GM19023 (cell line): ENCODE results near the gene GRSF1.
"Not testable (repeated sequence)": the region's sequence is repeated elsewhere in the genome, so short reads cannot be mapped to it uniquely, and the experiment has no call there.

ENCODE experiments used
- ATAC-seq: cut with Tn5 transposase; IDR thresholded peaks from one replicate; pipeline ENCODE4 v1.9.1; 2021; ENCODE audit warnings: mild to moderate bottlenecking, moderate library complexity; ENCODE audit not compliant: unreplicated experiment

GRSF1 gene, protein sequence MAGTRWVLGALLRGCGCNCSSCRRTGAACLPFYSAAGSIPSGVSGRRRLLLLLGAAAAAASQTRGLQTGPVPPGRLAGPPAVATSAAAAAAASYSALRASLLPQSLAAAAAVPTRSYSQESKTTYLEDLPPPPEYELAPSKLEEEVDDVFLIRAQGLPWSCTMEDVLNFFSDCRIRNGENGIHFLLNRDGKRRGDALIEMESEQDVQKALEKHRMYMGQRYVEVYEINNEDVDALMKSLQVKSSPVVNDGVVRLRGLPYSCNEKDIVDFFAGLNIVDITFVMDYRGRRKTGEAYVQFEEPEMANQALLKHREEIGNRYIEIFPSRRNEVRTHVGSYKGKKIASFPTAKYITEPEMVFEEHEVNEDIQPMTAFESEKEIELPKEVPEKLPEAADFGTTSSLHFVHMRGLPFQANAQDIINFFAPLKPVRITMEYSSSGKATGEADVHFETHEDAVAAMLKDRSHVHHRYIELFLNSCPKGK

DNA sequence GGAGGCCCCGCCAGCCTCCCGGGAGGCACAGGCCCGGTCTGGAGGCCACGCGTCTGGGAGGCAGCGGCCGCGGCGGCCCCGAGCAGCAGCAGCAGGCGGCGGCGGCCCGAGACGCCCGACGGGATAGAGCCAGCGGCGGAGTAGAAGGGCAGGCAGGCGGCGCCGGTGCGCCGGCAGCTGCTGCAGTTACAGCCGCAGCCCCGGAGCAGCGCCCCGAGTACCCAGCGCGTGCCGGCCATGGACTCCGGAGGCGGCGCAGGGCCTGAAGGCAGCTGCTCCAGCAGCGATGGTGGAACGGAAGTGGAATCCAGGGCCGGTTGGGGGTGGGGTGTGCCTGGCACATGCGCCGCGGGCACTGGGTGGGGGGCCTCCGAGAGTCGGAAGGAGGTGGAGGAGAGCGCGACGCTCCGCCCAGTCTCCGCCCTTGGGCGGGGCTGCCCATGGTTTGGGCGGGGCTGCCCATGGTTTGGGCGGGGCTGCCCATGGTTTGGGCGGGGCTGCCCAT lies at the start of gene GRSF1:
Gene GRSF1, minus strand, starts transcription at position 302 of the 505 bp plus-strand sequence. Its CDS starts 63 bp downstream, at position 239.
- peak; percentile 61 for ATAC-seq

DNA sequence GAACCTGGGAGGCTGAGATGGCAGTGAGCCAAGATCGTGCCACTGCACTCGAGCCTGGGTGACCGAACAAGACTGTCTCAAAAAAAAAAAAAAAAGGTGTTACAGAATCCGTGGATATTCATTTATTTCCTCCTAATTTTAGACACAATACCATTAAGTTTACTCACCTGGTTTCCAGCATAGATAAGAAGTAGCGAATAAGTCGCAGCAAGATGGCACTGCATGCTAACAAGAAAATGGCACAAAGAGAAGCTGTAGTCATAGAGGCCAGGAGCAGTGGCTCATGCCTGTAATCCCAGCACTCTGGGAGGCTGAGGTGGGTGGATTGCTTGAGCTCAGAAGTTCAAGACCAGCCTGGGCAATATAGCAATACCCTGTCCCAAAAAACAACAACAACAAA lies 45.5 kb upstream of the GRSF1 start:
- no peak for ATAC-seq

DNA sequence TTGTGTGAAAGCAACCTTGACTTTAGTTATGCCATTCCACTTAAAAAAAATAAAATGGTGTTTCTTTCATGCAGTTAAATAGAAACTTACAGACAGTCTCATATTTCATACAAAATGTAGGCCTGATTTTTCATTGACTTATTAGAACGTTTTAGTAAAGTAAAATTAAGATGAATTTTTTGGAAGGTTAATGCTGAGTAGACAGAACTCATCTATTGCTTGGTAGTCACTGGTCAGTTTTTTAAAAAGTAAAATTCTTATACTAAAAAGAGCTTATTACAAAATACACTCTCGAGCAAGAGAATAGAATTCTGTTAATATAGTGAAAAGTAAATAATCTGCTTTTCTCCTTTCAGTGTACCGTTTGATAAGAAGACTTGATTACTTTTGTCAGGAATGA lies 41.0 kb upstream of the GRSF1 start:
- no peak for ATAC-seq

DNA sequence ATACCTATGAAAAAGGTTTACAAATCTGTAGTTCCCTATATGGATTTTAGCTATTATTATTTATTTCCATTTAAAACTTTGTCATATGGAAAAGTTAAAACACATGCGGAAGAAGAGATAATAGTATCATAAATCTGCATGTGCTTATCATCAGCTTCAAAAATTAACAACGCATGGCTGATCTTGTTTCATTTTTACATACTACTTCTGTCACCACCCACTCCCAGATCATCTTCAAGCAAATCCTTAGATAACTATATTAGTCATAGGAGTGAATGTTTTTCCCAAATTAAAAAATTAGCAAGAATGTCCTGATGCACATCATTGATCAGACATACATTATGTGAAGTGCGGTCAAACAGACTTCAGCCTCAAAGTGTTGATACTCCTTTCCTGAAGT lies 37.9 kb upstream of the GRSF1 start:
- ATAC-seq, result no peak

DNA sequence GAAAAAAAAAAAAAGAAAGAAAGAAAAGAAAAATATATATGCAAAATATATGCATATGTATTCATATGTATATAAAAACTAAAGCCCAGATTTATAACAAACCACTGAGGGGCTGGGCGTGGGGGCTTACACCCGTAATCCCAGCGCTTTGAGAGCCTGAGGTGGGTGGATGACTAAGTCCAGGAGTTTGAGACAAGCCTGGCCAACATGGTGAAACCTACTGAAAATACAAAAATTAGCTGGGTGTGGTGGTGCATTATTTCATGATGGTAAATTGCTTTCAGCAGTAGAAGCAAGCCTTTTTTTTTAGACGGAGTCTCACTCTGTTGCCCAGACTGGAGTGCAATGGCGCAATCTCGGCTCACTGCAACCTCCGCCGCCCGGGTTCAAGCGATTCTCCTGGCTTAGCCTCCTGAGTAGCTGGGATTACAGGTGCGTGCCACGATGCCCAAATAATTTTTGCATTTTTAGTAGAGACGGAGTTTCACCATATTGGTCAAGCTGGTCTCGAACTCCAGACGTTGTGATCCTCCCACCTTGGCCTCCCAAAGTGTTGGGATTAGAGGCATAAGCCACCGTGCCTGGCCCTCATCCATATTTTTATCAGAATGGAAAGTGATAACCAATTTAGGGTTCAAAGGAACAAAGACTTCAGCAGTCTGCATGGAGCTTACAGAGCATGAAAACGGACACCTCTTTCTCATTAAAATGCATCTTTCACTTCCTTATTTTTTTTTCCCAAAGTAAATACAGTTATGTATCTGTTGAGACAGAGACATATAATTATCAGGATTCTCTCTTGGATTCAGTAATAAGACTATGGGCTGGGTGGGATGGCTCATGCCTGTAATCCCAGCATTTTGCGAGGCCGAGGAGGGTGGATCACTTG lies 34.8 kb upstream of the GRSF1 start:
- ATAC-seq, result peak; percentile 70

DNA sequence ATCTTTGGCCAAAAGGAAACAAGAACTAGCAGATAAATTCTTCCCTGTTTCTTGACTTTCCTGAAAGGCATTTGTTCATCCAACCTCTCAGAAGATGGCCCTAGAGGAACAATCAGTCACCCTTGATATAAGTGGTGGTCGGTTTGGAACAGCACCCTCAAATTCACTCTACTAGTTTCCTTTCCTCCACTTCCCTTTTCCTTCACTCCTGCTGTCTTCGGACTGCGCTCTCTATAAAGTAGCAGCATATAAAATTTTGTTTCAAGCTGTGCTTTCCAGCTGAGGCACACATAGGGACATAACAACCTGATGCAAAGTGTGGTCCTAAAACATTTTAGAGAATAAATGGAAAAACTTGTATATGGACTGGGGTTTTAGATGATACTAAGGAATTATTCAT lies 33.5 kb upstream of the GRSF1 start:
- ATAC-seq, result no peak

DNA sequence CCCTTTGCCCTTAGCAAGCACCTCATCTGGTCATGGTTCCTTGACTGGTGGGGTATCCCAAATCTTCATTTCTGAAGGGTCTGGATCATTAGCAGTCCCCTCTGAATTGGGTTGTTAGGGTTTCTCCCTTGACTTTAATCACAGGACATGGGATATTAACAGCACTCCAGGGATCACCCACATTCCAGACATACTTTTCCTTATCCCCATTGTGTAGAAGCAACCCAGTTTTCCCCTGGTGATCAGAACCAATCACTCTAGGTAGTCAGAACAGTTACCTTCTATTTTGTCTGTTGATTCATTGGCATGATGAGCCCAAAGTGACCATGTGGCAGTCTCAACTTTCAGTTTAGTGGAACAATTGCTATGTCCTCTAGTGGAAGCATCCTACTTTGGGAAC lies 29.1 kb upstream of the GRSF1 start:
- no peak for ATAC-seq

DNA sequence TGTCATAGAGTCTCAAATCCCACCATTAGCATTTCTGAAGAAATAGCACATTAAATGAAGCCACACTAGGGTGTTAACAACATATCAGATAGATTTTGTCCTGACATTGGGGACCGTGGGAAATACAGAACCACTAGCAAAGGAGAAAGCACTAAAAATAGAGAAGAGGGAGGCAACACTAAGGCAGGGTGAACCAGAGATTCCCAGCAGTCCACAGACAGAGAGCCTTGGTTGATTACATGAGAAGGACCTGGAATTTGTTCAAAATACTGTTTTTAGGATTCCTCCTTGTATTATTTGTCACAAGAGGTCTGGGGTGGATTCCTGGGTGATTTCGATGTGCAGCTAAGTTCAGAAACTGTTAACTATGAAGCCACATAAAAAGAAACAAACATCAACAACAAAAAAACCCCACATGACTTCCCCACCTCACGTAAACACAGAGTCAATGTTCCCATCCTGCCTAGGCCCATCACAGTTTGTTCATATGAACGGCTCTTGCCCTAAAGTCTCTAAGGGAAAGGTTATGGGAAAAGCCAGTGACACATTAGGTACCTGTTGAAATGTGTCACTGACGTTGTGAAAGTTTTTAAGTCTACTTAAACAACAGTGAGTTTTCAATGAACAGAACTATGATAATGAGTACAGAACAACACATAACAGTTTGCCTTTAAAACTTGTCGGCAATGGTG lies 23.6 kb upstream of the GRSF1 start:
- ATAC-seq, result peak; percentile 91

DNA sequence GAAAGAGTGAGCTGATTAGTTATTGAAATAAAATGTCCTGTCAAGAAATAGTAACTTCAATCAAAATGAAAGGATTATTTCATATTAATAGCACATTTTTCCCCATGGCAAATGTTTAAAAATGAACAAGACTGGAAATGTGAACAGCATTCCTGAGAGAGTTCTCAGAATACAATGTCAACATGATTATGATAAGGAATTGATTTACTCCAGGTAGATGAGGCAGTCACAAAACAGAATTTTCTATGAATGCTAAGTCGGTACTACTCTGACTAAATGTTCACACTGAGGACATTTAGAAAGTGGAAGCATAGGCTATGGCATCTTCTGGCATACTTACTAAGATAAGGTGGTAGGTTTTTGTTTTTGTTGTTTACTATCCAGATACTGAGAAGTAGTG lies 19.4 kb upstream of the GRSF1 start:
- ATAC-seq, result no peak

DNA sequence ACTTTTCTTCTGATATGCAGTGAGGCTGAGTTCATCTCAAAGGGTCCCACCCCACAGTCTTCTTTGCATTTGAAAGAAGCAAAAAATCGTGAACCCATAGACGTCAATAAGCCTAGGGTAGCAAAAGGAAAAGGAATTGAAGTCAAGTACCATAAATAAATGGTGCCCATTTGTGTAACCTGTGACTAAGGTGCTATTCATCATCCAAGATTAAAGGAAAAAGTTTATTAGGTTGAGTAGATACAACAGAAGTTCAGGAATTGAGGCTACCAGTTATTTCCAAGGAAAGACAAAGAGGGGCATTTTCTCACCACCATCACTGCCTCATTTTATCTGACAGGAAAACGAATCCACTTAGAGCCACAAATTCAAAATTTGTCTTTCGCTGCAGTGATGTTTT lies 18.8 kb upstream of the GRSF1 start:
- ATAC-seq, result no peak

DNA sequence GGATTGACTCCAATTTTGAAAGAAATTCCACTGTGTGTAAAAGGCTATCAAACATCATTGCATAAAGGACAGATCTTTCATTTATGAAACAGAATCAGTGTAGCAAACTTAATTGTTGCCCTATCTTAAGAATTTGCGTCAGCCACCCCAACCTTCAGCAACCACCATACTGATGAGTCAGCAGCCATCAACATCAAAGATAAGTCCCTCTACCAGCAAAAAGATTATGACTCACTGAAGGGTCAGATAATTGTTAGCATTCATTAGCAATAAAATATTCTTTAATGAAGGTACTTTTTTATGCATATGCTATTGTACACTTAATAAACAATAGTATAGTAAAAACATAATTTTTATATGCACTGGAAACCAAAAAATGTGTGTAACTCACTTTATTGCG lies 15.8 kb upstream of the GRSF1 start:
- no peak for ATAC-seq

DNA sequence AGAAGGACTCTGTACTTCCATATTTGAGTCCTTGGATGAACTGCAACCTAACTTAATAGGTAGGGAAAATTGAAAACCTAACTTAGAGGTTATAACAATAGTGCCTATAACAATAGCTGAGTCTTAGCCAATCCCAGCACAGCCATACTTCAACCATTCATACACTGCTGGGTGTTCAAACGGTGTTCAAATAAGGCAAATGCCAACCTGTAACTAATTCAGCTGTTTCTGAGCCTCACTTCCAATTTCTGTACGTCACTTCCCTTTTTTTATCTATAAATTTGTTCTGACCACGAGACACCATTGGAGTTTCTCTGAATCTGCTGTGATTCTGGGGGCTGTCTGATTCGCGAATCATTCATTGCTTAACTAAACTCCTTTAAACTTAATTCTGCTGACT lies 9.6 kb upstream of the GRSF1 start:
- ATAC-seq, result no peak

DNA sequence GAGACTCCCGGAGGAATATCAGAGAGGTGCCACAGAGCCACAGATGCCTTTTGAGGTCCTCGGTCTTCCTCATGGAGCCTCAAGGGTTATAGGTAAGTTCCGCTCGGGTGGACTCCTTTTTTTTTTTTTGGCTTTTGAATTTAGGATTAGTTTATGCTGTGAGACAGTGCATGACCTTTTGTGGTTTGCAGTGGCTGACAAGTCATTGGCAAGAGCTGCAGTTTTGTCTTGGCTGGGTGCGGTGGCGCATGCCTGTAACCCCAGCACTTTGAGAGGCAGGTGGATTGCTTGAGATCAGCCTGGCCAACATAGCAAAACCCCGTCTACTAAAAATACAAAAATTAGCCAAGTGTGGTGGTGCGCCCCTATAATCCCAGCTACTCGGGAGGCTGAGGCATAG lies 4.5 kb upstream of the GRSF1 start:
- ATAC-seq, result no peak

DNA sequence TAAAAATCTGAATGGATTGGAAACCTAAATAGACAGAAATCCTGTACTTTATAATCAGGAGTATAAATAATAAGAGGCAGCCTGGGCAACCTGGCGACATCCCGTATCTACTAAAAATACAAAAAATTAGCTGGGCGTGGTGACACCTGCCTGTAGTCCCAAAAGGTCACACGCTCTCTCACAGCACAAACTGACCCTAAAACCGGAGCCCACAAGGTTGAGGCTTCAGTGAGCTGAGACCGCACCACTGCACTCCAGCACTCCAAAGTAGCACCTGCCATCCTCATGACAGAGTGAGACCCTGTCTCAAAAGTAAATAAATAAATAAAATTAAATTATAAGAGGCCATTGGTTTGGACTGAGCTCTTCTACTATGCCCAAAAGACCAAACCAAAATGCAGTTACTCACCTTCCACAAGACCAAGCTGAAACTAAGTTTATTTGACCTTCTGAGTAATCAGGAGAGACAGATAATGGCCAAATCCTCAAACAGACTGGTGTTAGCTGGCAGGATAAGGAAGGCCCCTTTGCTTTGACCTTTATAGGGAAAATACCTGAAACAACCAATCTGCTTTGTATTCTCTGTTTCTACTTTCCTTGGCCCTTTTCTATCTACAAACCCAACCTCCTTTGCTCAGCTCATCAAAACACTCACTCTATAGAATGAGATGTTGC lies 3.2 kb upstream of the GRSF1 start:
- ATAC-seq, result no peak

DNA sequence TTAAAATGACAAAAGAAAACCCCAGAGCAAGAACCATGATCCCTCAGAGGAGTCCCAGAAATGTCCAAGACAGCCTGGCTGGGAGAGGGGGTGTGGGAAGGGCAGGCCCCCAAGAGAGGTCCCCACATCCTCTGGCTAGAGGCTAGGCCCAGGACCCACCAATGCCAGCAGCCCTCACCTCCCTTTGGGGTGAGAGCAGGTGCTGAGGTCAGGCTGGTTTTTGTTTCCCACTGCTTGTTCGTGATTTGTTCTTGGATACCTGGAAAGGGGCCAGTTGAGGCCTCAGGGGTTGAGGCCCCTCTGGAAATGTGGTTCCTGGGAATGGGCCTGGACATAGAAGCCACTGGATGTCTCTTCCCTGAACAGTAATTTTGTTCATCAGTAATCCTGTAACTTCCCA lies 2.3 kb upstream of the GRSF1 start:
- no peak for ATAC-seq

DNA sequence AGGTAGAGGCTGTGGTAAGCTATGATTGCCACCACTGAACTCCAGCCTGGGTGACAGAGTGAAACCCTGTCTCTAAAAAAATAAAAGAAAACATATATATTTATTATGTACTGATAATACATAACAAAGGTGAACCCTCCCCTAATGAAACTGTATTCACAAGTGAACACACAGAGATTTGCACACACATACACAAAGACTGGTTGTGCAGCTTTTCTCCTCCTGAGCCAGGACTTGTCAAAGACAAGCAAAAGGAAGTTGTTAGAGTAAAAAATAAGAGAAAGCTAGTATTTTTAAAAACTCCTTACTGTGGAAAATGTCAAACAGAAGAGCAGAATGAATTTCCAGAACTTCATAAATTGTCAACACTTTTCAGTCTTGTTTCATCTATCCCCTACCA lies 1.5 kb upstream of the GRSF1 start:
- ATAC-seq, result no peak

DNA sequence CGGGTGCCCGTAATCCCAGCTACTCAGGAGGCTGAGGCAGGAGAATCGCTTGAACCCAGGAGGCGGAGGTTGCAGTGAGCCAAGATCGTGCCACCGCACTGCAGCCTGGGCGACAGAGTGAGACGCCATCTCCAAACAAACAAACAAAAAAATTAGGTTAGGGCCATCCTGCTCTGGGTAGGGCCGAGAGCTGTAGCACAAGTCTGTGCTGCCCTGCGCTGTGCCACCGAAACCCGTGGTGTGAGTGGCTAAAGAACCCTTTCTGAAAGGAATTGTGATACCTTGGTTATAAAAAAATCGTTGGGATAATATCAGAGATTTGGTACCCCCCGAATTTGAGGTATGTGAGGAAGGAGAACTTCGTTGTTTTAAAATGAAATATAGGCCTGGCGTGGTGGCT lies 941 bp upstream of the GRSF1 start:
- ATAC-seq, result not testable (repeated sequence)

DNA sequence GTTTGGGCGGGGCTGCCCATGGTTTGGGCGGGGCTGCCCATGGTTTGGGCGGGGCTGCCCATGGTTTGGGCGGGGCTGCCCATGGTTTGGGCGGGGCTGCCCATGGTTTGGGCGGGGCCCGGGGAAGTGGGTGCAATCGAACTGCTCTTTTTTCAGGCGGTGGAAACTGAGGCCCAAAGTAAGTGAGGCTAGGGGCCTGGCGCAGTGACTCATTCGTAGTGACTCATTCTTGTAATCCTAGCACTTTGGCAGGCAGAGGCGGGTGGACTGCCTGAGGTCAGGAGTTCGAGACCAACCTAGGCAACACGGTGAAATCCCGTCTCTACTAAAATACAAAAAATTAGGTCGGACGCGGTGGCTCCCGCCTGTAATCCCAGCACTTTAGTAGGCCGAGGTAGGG lies 447 bp upstream of the GRSF1 start:
- ATAC-seq, result not testable (repeated sequence)

DNA sequence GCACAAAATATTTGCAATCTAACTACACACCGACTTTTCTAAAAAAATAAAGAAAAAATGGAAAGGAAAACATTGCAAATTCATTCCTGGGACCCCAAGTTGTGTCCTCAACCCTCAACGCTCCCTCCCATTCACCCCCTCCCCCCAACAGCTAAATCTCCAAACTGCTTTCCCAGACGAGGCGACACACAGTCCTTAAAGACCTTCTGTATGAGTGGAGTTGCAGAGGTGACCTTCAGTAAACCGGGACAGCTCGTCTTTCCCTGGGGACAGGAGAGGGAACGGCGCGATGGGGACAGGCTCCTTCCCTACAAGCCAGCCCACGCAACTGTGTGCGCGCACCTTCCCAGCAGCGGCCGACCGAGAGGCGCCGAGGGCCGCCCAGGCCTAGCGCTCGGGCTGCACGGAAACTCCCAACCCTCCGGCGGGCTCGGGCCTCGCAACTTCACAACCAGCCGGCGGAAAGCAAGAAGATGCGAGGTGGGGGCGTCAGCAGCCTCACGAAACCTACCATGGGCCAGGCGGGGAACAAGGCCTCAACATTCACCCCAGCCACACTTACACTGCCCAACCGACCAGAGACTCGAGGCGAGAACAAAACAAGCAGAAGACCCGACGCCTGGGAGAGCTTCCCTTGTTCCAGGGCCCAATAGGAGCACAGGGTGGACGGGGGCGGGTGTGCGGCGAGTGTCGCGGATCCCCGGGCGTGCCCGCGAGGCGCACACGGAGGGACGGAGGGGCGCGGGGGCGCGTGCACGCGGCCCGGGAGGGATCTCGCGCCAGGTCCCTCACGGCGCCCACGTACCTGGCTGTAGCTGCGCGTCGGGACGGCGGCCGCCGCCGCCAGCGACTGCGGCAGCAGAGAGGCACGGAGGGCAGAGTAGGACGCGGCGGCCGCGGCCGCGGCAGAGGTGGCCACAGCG lies 763 bp downstream of the GRSF1 start:
- peak; percentile 60 for ATAC-seq

DNA sequence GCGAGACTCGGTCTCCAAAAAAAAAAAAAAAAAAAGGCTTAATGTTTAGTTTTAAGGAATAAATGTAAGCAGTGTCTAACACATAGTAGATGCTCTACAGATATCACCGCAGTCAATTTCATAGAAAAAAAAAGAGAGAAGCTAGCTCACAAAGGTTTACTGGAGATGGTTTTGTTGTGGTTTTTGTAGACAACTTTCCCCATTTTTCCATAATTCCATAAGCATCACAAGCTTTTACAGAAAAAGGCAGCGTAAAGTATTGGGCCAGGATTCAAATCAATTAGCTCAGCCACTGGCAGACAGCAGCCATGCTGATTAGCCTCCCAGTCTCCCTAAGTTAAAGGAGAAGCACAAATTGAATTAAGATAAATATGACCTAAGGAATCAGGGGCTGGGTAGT lies 1.5 kb downstream of the GRSF1 start:
- no peak for ATAC-seq
